Measurements from ENCODE around the gene CDK4.

The CDK4 gene

DNA sequence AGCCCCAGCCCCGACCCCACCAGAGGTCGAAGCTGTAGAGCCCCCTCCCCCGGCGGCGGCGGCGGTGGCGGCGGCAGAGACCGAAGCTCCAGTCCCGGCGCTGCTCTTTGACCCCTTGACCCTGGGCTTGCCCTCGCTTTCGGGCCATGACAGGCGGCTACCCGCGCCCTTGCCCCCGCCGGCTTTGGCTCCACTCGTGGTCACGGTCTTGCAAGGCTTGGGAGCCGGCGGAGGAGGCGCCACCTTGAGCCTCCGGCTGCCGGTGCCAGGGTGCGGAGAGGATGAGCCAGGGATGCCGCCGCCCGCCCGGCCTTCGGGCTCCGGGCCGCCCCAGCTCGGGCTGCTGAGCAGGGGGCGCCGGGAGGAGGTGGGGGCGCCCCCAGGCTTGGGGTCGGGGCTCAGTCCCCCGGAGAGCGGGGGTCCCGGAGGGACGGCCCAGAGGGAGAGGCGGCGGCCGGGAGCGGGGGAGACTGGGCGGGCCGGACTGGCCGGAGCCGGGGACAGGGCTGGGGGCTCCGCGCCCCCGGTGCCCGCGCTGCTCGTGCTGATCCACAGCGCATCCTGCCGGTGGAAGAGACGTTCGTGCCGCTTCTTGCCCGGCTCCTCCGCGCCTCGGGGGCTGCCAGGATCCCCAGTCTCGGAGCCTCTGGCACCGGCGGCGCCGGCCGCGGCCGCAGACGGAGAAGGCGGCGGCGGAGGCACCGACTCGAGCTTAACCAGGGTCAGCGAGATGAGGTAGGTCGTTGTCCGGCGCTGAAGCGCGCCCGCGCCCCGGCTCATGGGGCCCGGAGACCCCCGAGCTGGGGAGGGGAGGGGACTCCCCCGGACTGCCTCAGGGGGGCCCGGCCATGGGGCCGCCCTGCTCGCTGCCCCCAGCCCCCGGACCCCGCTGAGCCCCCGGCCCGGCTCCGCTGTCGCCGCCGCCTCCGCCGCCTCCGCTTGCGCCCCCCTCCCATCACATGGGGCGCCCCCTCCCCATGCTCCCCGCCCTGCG lies 14.3 kb downstream of the CDK4 start:
- FAIRE-seq = no peak

DNA sequence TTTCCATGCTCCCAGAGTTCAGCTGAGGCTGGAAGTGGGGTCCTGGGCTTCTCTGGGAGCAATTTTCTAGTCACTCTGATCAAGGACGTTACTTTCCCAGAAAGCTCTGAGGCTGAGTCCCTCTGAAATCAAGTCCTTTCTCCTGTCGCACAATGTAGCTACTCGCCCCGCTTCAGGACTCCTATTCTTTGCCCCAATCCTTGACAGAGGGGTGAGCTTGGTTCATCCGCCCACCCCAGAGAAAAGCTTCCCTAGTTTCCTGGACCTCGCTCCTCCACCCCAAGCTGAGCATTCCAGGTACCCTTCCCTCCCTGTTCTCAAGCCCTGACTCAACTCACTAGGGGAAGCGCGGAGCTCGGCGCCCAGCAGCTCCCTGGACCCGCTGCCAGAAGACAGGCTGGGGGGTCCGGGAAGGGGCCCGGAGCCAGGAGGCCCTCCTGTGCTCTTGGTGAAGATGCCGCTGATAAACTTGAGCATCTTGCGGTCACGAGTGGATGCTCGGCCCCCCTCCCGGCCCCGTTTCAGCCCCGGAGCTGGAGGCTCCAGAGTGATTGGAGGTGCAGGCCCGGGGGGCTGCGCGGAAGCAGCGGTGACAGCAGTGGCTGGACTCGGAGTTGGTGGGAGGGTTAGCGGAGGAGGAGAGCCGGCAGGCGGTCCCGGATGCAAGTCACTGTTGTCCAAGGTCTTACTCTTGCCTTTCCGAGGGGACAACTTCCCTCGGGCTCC lies 15.2 kb downstream of the CDK4 start:
- no peak for FAIRE-seq

DNA sequence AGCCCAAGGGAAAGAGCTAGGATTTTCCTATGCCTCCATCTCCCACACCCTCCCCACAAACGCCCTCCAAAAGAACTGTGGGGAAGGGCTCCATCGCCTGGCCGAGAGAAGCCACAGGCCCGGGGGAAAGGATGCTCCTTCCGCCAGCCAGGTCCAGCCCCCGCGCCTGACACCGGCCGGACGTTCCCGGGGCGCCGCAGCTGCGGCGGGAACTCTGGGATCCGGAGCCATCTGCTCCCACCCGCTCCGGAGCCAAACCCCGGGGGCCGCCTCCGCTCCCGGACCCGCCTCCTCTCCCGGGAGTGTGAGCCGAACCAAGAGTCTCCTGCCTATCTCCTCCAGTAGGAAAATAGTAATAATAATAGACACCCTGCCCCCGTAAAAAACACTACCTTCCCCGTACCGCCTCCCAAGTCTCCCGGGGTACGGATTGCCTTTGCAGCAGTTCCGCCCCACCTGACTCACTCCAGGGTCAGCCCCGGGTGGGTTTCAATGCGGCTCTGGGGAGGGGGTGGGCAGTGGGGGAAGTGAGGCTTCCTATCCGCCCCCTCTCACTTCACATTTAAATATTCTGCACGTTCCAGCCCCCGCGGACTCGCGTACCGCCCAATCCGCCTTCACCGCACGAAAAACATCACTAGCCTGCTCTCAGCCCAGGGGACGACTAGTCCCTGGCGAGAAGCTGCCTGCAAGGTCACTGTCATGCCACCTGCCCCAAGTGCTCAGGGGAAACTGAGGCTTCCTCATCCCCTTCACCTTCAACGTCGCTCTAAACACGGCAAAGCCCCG lies 16.0 kb downstream of the CDK4 start:
- no peak for FAIRE-seq

DNA sequence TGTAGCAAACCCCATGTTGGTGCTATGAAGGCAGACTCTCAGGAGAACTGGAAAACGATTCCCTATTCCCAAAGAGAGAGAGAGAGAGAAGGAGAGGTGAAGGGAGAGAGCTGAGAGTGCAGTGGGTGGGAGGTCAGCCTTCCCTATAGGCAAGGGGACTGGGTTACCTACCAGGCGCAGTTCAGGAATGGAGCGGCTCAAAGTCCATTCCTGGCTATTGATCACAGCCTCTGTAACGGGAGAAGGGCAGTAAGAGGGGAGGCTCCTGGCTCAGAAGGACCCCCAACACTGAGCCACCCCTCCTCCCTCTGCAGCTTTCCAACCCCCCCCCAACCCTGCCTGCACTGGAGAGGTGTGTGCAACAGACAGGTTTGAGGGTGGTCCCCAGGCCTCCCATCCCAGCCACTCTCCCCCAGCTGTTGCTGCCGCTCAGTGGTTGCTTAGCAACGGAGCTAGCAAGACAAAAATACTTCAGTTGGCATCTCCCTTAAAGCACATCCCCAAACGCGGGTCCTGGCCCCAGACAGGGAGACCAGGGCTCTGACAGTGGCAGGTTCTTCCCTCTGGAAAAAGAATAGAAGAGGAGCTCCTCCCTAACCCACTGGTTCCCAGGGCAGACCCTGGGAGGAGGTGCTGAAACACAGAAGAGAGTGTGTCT lies 16.8 kb downstream of the CDK4 start:
- no peak for FAIRE-seq

DNA sequence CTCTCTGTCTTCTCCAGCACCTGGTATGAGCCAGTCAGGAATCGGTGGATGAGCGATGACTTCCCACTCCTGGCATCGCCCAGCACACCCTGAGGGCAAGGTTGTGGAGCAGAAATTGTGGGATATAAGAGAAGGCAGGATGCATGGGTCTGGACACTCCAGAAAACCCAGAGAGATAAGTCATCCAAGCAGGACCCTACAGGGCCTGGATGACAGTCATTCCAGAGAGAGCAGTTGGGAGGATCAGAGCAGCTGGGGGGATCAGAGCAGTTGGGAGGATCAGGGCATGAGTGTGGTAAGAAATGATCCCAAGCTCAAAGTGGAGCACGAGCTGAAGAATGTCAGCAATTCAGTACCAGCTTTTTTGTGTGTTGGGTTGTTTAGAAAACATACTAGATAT lies 17.5 kb downstream of the CDK4 start:
- FAIRE-seq = no peak

DNA sequence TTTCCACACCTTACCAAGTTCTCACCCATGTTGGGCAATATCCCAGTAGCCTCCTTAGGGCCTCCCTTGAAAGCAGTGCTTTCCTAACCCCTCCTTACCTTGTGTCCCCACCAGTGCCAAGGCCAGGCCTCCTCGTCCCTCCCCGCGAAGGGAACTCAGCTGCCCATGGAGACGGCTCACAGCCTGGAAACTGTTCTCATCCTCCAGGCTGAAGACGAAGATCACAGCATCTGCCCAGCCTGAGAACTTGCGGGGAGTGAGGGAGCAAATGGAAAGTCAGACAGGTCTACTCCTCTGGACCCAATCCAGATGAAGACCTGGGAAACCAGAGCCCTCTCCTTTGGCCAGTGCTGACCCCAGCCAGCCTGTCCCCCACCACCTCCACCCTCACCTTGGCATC lies 18.2 kb downstream of the CDK4 start:
- FAIRE-seq = no peak

DNA sequence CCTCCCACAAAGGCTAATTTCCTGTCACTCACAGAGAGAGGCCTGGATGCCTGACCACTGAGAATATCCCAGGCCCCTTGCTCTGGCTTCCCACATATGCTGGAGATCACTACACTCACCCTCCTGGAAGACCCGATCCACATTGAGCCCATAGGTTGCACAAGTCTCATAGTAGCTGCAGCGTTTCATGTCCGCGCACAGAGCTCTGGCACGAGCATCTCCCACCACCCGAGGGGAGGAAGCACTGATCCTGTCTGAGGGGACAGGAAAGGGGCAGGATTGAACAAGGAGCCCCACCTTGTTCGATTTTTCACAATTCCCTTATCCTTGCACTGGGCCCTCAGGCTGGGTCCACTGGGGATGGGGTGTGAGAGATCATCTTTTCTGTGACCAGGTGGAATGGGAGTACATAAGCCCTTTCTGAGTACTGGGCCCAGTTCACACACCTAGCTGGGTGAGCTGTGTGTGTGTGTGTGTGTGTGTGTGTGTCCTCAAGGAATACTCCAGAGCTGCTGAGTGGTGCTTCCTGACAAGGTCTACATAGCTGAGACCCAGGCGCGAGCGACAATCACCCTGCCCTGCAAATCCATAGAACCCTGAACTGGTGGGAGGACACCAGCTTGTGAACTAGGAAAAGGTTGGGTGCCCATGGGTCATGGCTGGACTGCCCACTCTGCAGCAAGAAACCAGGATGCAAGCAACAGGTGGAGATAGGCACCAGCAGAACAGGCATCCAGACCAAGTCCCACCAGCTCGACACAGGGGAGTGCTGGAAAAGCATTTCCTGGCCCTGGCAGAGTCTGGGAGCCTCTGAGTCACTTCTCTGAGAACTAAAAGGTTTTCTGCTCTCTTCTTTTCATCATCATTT lies 19.1 kb downstream of the CDK4 start:
- no peak for FAIRE-seq

DNA sequence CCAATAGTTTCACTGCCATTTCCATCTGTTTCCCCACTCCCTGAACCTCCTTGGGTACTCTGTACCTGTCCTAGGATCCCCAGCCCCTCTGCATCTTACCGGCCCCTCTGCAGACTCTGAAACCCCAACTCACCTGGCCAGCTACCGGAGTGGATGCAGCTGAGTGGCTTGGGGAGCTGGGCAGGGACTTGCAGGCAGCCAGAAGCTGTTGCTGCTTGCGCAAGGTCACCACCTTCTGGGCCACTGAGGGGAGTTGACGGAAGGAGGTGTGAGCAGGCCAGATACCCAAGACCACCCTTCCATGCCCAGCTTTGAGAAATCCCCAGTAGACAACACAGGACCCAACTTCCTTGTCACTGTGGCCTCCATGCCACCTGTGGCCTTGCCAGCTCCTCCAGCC lies 19.8 kb downstream of the CDK4 start:
- FAIRE-seq = no peak

DNA sequence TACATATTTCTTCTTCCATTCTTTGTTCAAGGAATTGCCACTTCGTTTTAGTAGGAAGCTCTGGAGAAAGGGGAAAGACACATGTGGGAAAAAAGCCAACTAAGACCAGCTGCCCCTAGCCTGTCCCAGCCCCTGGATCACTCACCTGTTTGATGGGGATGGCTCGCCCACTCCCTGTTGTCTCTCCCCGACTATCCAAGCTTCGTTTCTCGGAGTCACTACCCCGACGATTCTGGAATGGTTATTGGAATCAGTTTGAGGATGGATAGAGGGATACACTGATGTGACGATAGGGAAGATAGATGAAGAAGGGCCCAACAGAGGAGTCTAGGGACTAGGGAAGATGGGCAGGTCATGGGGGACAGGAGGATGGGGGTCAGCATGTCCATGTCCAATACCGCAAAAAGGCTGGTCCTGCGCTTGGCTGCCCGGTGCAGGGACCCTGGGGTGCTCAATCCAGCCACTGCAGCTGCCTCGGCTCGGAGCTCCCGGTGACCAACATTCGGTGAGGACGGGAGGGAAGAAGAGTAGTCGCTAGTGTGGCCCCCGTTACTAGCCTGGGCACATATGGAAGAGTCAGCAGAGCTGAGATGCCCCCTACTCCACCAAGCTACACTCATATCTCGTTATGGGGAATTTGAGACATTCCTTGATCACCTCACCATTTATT lies 20.6 kb downstream of the CDK4 start:
- FAIRE-seq = no peak

DNA sequence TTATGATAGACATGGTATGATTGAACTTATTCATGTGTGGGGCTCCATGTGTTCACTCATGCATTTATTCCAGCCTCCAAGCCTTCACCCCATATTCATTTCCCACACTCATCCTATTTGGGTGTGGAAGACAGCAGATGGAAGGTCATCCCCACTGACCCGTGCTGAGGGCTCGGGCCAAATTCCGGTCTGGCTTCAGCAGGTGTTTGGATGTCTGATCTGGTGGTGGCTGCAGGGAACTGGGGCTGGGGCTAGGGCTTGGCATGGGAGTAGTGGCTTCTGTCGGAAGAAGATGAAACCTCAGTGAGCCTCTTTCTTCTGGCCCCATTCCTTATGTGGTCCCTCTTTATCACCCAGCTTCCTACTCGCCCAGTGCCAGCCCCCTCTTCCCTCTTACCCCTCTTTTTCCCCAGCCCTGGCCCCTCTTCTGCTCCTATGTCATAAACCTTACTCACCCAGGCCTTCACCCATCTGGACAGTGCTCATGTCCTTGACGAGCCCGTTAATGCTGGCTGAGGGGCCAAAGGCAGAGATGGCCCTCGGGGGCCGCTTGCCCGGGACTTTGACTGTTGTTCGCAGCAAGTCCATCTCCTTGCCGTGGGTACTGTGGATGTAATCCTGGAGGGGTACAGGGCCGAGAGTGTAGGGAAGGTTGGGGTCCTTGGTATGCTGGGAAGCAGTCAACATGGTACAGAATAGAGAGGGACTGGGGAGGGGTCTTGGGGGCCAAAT lies 21.6 kb downstream of the CDK4 start:
- no peak for FAIRE-seq

DNA sequence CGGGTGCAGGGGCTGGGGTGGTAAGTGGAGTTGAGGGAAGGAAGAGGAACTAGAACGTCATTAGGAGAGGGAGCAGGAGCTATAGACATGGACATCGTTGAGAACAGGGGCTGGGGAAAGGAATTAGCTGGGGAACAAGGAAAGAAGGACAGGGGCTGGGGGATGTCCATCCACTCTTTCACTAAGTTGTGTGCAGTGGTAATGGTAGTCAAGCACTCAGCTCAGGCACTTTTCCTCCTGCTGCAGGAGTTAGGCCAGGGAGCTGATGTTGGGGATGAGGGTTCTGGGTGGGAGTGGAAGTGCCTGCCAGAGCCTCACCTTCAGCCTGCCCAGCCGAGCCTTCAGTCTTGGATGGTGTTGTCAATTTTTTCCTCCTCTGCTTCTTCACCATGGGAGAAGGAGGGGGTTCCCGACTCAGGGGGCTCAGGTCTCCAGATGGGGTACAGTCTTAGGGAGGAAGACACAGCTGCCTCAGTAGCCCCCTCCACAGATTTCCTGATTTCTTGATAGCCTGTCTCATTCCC lies 22.7 kb downstream of the CDK4 start:
- no peak for FAIRE-seq

DNA sequence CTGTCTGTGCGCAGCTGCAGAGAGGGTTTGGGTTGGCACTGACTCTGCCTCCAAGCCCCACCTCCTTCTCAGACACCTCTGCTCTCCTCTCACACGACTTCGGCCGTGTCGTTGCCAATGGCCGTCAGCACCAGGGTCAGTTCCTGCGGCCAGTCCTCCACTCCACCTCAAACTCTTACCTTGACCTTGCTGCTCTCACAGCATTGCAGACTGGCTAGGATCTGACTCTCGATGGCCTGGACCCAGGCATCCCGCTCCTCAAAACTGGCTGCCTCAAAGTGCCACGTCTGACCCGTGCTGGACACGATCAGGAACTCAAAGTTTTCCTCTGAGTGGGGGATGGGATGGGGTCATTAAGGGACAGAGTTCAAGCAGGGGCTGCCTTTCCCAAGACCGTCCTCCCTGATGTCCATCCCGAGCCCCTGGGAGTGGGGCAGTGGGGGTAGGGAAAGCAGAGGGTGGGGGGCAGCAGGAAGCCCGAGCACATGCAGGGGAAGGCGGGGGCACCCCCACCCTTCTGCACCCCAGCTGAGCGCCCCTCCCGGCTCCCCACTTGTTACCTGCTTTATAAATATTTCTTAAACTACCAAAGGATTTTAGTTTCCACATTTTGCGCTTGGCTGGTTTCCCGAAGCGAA lies 24.2 kb downstream of the CDK4 start:
- no peak for FAIRE-seq

DNA sequence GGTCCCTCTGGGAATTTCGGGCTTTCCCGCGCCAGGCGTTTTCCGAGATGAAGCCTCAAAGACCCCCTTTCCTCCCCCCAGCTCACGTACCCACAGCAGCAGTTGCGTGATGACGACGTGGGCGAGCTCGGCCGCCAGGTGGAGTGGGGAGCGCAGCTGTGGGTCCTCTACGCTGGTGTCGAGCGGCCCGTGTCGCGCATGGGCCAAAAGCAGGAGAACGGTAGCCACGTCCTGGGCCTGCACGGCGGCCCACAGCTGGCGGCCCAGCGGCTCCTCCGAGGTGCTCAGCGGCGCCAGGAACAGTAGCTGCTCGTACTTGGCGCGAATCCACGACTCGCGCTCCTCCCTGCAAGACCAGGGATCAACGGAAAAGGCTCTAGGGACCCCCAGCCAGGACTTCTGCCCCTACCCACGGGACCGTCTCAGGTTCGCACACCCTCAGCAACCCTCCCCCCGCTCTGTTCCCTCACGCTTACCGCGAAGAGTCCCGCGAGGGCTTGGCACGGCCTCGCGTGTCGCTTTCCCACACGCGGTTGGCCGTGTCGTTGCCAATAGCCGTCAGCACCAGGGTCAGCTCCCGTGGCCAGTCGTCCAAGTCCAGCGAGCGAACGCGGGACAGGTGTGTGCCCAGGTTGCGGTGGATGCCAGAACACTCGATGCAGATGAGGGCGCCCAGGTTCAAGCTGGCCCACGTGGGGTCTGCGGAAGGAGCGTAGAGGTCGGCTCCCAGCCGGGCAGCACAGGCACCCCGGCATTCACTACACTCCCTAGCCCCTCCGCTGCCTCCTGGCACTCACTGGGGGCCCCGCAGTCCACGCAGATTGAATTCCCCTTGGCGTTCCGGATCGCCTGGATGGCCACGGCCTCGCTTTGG lies 25.0 kb downstream of the CDK4 start:
- FAIRE-seq = no peak

DNA sequence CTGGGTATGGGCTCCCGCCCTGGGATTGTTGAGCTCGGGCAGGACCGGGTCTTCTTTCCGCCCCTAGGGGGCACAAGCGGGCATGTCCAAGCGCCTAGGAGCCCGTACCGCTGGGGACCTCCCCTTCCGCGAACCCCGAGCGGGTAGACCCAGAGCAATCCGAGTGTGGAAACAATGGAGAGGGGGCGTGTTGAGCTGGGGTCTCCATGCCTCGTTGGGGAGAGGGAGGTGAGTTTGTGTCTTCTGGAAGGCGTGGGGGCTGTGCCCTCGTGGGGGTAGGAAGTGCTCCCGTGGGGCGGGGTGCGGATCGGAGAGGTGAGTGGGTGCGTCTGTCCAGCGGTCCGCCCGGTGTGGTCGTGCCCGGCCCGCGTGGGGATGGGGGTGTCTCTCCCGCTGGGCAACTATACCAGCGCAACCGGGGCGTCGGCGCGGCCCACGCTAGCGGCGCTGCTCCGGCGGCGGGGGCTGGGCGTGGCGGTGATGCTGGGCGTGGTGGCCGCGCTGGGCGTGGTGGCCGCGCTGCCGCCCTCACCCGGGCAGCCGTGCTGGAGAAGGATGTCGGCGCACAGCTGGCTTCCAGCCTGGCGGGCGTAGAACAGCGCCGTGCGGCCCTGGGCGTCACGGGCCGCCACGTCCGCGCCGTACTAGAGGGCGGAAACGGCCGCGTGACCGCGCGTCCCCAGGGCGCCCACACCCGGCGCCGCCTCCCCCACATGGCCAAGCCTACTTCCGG lies 25.8 kb downstream of the CDK4 start:
- FAIRE-seq = no peak

DNA sequence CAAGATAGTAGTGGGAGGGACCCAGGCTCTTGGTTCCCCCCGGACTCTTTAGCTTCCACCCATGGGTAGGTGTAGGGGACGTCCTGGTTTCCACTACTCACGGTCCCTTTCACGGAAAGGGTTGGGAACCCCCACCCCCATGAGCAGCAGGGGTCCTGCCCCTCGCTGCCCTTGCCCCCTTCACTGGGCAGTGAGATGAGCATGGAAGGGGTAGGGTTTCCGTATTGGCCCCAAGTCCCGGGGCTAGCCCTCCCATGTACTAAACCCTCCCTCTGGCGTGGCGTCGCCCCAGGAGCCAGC lies 26.3 kb downstream of the CDK4 start:
- FAIRE-seq = no peak

DNA sequence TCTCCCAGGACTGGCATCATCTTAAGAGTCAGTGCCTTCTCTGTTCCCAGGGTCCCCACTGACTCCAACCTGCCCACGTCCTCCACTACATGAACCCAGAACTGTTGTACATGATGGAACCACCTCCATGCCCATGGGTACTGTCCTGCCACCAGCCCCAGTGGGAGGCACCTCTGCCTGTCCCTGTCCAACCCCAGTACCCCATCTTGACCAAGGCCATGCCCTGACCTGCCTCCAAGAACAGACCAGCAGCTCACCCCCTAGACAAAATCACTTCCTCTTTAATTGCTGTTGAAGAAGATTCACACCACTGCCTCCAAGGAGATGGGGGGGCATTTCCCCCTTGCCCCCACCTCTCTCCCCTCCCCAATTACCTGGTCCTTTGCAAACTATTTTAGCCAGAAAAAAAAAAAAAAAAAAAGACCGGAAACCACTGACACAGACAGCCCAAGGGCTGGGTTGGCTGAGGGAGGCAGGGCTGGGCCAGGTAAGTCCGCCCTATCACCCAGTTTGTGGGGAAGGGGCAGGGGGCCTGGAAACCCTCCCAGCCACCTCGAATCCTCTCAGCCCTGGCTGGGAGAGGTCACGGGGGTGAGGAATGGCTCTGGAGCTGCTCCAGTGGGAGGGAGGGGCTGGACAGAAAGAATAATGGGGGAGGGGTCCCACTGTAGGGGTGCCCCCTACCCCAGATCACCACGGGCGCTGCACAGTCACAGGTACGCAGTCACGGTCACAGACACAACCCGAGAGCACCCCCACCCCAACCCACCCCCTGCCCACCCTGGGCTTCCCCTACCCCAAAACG lies 27.0 kb downstream of the CDK4 start:
- FAIRE-seq = no peak
